GM18873 (cell line): Measurements from ENCODE around the gene CRIP1.

Experiments used
- ATAC-seq: cut with Tn5 transposase; IDR thresholded peaks from one replicate; pipeline ENCODE4 v1.9.1; 2021; ENCODE audit warnings: mild to moderate bottlenecking, moderate library complexity, moderate number of reproducible peaks; ENCODE audit not compliant: unreplicated experiment, low FRiP score

The CRIP1 gene

GRCh38 chr14:105531088-105531893, 44.6 kb downstream of the CRIP1 start:
- no peak for ATAC-seq

GRCh38 chr14:105531894-105532623, 45.4 kb downstream of the CRIP1 start:
- ATAC-seq, result no peak

GRCh38 chr14:105532735-105533141, 46.1 kb downstream of the CRIP1 start:
- ATAC-seq, result no peak

- ATAC-seq, result no peak
Observed at GRCh38 chr14:105533391-105533790, 46.7 kb downstream of the CRIP1 start.

GRCh38 chr14:105533811-105534498, 47.3 kb downstream of the CRIP1 start:
- no peak for ATAC-seq

- no peak for ATAC-seq
Observed at GRCh38 chr14:105534586-105534985, 47.9 kb downstream of the CRIP1 start.

GRCh38 chr14:105536051-105536450, 49.4 kb downstream of the CRIP1 start:
- no peak for ATAC-seq

- no peak for ATAC-seq
Observed at GRCh38 chr14:105536691-105537579, 50.2 kb downstream of the CRIP1 start.

GRCh38 chr14:105537580-105538474, 51.1 kb downstream of the CRIP1 start:
- no peak for ATAC-seq
